Measurements from ENCODE around the gene PPL. TPM values are rescaled to one million over a fixed set of nuclear protein-coding genes. Genes with fewer than 3 reads are reported as not detected.
"Not testable (repeated sequence)": the region's sequence is repeated elsewhere in the genome, so short reads cannot be mapped to it uniquely, and the experiment has no call there.

The PPL gene
- polyA plus RNA-seq, 4 donors = 27.8 to 34.6 (median 28.7) TPM

- DNase-seq (ENCODE audit: low read depth in 4 of 4, low spot score in 3 of 4) = no peak
Measured at GRCh38 chr16:4913130-4913773, 23.7 kb downstream of the PPL start.

DNA sequence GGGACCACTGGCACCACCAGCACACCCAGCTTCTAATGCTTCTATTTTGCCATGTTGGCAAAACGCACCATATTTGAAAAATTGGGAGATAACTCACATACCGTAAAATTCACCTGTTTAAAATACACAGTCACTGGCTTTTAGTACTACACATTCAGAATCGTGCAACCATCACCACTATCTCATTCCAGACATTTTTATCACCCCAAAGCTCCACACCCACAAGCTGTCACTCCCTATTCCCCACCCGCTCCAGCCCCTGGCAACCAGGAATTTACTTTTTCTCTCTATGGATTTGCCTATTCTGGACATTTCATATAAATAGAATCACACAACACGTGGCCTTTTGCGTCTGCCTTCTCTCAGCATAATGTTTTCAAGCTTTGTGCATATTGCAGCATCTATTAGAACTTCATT lies 25.0 kb downstream of the PPL start:
- no peak for DNase-seq (ENCODE audit: low read depth in 4 of 4, low spot score in 3 of 4)

DNA sequence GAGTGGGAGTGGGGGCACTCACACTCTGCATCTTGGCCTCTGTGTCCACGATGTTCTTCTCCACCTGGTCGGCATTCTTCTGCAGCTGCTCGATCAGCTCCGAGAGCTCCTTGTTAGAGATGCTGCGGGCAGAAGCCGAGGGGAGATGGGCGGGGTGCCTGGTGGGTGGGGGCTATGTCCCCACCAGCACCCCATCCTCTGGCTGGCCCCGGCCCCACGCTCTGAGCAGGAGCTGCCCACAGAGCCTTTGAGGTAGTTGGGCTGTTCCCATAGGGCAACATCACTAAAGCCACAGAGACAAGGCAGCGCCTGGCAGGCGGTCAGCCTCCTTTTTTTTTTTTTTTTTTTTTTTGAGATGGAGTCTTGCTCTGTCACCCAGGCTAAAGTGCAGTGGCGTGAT lies 26.1 kb downstream of the PPL start:
- no peak for DNase-seq (ENCODE audit: low read depth in 4 of 4, low spot score in 3 of 4)

- DNase-seq (ENCODE audit: low read depth in 4 of 4, low spot score in 3 of 4) = no peak
Measured at GRCh38 chr16:4909825-4910224, 27.1 kb downstream of the PPL start.

DNA sequence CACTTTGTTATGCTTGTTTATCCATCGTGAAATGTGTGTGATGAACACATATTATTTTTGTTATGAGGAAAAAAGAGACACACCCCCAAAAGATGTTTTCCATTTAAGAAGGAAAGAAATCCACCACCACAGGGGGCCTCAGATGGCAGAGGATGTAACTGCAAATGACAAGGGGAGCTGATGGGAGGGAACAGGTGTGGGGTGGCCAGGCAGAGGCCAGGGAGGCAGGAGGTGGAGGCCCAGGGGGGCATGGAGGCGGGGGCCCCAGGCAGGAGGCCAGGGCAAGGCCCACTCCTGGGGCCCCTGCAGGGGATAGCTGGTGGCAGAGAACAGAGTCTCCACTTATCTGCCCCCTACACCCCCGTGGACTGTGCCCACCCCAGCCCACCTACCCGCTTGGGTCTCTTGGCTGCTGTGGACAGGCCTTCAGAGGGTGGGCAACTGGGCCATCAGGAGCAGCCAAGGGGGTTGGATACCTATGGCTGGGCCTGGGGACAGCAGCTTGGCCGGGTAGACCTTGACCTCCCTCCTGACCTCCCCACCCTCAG lies 28.0 kb downstream of the PPL start:
- DNase-seq (ENCODE audit: low read depth in 4 of 4, low spot score in 3 of 4) = no peak

DNA sequence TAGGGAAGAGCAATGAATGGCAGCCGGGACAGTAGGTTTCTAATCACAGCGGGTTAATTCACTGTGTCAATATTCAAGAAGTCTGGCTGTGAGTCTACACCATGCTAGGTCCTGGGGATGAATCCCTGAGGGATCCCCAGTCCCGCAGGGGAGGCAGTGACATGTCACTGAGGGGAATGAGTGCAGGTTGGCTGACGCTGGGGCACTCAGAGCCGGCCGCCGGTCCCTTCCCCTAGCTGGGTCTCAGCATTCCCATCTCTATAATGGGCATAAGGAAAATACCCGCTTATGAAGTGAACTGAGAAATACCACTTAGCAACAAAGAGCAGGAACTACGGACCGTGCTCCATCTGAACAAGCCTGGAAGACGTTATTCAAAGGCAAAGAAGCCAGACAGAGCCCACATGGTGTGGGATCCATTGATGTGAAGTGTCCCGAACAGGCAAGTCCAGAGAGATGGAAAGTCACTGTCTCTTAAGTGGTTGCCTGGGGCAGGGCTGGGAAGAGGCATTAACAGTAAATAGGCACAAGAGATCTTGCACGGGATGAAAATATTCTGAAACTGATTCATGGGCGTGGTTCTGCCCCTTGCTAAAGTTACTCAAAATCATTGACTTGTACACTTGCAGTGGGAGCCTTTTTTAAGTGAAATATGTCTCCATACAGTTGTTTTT lies 31.9 kb downstream of the PPL start:
- DNase-seq (ENCODE audit: low read depth in 4 of 4, low spot score in 3 of 4) = no peak

- DNase-seq (ENCODE audit: low read depth in 4 of 4, low spot score in 3 of 4) = no peak
Measured at GRCh38 chr16:4904108-4904941, 32.6 kb downstream of the PPL start.

GRCh38 chr16:4902038-4902437 lies 34.9 kb downstream of the PPL start:
- no peak for DNase-seq (ENCODE audit: low read depth in 4 of 4, low spot score in 3 of 4)

DNA sequence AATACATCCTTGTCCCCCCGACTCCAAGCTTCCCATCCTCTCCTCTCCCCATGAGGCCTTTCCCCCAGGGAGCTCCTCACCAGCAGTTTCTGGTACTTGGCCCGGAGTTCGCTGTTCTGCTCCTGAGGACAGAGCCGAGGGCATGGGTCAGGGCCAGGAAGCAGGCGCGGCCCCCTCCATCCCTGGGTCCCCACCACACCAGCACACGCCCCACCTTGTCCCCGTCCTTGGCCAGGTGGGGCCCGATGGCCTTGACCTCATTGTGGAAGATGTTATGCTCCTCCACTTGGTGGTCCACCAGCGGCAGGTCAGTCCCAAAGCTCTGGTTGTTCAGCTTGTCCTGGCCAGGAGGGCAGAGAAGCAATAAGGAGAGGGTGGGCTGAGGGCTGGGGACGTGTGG lies 36.2 kb downstream of the PPL start:
- no peak for DNase-seq (ENCODE audit: low read depth in 4 of 4, low spot score in 3 of 4)

GRCh38 chr16:4900036-4900435 lies 36.9 kb downstream of the PPL start:
- DNase-seq (ENCODE audit: low read depth in 4 of 4, low spot score in 3 of 4) = no peak

GRCh38 chr16:4899474-4899846 lies 37.5 kb downstream of the PPL start:
- no peak for DNase-seq (ENCODE audit: low read depth in 4 of 4, low spot score in 3 of 4)

DNA sequence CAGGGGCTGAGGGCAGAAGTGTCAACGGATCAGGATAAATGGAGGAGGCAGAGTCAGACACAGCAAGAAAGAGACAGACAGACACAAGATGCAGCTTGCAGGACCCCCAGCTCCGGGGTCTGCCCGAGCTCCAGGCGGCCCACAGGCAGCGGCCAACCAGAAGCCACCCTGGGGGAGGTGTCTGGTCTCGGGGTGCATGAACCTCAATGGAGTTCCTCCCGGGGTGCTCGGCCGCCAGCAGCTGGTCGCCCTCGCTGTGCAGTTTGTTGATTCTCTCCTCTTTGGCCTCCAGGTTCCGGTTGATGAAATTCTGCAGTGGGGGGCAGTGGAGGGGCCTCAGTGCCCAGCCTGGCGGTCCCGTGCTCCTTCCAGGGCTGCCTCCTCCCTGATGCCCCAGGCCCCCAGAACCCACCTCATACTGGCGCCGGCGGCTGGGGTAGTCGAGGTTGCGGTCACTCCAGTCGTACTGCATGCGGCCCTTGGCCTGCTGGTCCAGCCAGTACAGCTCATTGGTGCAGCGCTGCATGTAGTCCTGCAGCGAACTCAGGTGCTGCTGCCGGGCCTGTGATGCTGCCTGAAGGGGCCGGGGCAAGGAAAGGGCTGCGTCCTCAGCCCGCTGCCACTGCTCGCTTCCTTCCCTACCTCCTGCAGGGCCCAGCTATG lies 38.0 kb downstream of the PPL start:
- DNase-seq (ENCODE audit: low read depth in 4 of 4, low spot score in 3 of 4) = no peak

DNA sequence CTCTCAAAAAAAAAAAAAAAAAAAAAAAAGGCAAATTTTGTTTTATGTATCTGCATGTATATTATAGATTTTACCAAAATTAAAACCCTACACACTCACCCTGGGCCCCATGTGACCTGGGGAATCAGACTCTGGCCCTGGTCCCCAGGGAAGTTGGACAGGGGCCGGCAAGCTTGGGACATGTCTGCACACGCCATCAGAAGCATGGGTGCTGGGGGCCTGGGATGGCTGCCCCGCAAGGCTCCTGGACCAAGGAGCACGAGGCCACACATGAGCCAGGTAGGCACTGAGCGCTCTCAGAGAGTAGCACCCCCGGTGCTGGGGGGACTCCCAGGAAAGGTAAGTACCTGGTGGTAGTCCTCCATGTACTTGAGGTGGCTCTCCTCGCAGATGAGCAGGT lies 39.6 kb downstream of the PPL start:
- no peak for DNase-seq (ENCODE audit: low read depth in 4 of 4, low spot score in 3 of 4)

- DNase-seq (ENCODE audit: low read depth in 4 of 4, low spot score in 3 of 4) = not testable (repeated sequence)
Measured at GRCh38 chr16:4896761-4897160, 40.2 kb downstream of the PPL start.

GRCh38 chr16:4895366-4895765 lies 41.6 kb downstream of the PPL start:
- DNase-seq (ENCODE audit: low read depth in 4 of 4, low spot score in 3 of 4) = no peak

DNA sequence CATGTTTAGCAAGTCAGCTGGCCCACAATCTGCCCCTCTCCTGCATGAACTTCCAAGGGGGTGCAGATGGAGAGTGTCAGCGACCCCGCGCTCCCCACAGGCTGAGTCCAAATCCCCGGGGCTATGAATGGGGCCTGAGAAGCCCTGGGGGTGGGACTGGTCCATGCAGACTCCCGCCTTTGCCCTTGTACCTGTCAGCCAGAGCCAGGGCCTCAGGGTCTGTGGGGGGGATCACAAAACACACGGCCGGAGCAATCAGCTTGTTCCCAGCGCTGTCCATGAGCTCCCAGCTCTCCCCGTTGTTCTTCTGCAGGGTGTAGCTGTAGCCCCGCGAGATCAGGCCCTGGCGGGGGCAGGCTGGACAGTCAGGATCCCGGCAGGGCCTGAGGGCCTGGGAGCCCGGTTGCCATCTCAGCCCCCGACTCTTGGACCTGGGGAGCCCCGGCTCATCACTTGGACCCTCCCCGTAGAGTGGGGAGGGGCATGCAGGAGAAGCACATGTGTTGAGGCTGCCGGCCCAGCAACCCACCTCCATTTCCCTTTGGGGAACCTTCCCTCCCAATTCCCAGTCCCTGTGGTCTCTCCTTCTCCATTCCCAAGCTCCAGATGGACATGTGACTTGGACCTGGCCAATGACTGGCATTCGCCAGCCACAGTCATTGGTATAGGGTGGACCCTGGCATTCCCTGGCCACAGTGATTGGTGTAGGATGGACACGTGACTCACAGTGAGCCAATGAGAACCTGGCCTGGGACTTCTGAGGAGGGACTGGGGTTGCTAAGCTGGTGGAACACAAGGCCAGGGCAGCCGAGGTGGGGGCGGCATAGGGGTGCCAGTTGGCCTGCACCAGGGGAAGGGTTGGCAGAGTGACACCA lies 42.4 kb downstream of the PPL start:
- DNase-seq (ENCODE audit: low read depth in 4 of 4, low spot score in 3 of 4) = no peak

GRCh38 chr16:4893103-4893862 lies 43.7 kb downstream of the PPL start:
- no peak for DNase-seq (ENCODE audit: low read depth in 4 of 4, low spot score in 3 of 4)

DNA sequence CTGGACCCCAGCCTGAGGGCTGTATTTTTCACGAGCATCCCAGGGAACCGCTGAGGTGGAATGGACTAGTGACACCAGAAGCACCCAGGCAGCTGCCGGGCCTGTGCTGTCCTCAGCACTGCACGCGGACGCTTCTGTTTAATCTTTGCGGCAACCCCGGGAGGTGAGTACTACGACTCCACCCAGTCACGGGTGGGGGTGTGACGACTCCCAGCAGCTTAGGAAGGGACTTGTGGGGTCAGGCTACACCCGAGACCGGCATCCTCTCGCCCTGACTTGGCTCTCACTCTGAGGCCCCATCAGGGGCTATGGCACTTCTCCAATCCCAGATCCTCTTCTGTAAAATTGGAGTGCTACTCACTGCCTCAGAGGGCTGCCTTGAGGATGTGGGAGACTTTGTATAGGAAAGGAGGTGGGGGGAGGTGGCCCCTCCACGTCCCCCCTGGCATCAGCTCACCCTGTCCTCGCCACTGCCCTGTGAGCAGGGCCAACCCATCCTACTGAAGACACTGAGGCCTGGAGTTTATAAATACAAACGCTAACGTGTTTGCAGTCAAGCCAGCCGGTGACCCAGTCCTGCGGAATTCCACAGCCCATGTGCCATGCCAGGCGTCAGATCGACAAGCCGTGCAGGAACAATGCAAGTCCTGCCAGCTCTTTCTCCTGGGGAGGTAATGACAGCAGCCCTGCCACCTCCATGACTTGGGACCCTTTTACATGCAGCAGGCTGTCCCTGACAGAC lies 44.4 kb downstream of the PPL start:
- DNase-seq (ENCODE audit: low read depth in 4 of 4, low spot score in 3 of 4) = no peak

DNA sequence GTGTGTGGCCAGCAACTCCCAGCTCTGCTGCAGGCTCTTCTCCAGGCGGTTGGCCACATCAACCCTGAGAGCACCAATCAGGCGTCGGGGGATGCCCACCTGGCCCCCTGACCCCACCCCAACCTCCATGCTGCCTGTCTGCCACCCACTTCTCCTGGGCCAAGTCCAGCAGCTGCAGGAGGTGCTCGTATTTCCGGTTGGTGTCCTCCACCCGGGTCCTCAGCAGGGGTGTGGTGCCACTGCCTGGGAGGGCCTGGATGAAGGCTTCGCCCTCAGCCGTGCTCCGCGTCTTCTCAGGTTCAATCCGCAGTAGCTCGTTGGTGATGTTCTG lies 45.1 kb downstream of the PPL start:
- DNase-seq (ENCODE audit: low read depth in 4 of 4, low spot score in 3 of 4) = no peak

All from right renal pelvis (tissue), 4 donors.